Uterus (tissue), 2 donors: Measurements from ENCODE around the gene CFC1B.
"Not testable (repeated sequence)": the region's sequence is repeated elsewhere in the genome, so short reads cannot be mapped to it uniquely, and the experiment has no call there.

Experiments used
- CTCF ChIP-seq, 4 experiments: fragments of 200-600 bp in 2 of 4; fragments of 450-650 bp in 2 of 4; sonication (generic) in 2 of 4; IDR thresholded peaks; one replicate each; pipeline ENCODE4 v1.5.1; 2016 to 2019; ENCODE audit warnings: antibody characterized with exemption in 4 of 4, mild to moderate bottlenecking in 2 of 4, moderate library complexity in 1 of 4
- POLR2A ChIP-seq, 2 donors: fragments of 450-650 bp; IDR thresholded peaks; one replicate each; pipeline ENCODE4 v1.6.1; 2016; ENCODE audit warnings: antibody characterized with exemption in 2 of 2, mild to moderate bottlenecking in 1 of 2, moderate library complexity in 1 of 2

DNA sequence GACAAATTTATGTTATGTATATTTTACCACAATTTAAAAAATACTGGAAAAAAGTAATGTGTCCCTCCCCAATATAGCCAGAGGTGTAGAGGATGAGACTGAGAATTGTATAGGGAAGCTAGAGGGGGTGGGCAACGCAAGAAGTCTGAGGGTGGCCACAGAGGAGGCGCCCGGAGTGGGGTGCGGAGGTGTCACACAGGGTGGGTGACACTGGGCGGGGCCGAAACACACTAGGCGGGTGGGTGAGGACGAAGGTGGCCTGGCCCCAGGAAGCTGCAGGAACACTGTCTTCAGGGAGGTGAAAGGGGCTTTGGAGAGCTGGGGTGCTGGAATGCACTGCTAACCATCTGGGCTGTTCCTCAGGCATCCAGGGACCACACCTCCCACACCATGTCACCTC is 35.4 kb downstream of the CFC1B start:
- not testable (repeated sequence) for TF ChIP-seq CTCF, POLR2A (IDR thresholded peaks at IDR 0.05)
